T-helper 17 cell (primary cell): ENCODE data around the gene KIF26B. TPM values are rescaled to one million over a fixed set of nuclear protein-coding genes. Genes with fewer than 3 reads are reported as not detected.
"Not testable (repeated sequence)": the region's sequence is repeated elsewhere in the genome, so short reads cannot be mapped to it uniquely, and the experiment has no call there.

Source experiments
- ATAC-seq: fragments of 150-1000 bp; cut with Tn5 transposase; 2 replicates; pipeline ENCODE4 v1.10.0; 2021; ENCODE audit warnings: mild to moderate bottlenecking, moderate library complexity
- DNase-seq, 3 donors: peaks; one replicate each; pipeline versions ENCODE4 v3.0.0 to v3.0.0-alpha.2; 2020 to 2021
- H3K9me3 ChIP-seq: one replicate; pipeline ENCODE4 v1.7.0; 2013; ENCODE audit warnings: low read length, mild to moderate bottlenecking; ENCODE audit not compliant: control insufficient read depth, poor library complexity, severe bottlenecking
- H3K27ac Mint-ChIP-seq: one replicate; pipeline ENCODE4 v1.8.0; 2022; ENCODE audit warnings: mild to moderate bottlenecking, moderate library complexity, mixed read lengths
- H3K27me3 Mint-ChIP-seq: one replicate; pipeline ENCODE4 v1.8.0; 2022; ENCODE audit warnings: mixed read lengths
- H3K36me3 Mint-ChIP-seq: one replicate; pipeline ENCODE4 v1.8.0; 2022; ENCODE audit warnings: low read depth, mixed read lengths
- H3K4me1 Mint-ChIP-seq: one replicate; pipeline ENCODE4 v1.8.0; 2022; ENCODE audit warnings: mild to moderate bottlenecking, mixed read lengths
- H3K4me3 Mint-ChIP-seq: one replicate; pipeline ENCODE4 v1.8.0; 2022; ENCODE audit warnings: mild to moderate bottlenecking, moderate library complexity, mixed read lengths
- total RNA-seq, 4 donors: library from RNA in 2 of 4; stranded (reverse) in 2 of 4; gene quantifications; one replicate each; pipeline ENCODE4 v1.2.3 and lab custom pipeline; 2022 to 2026

The KIF26B gene
- total RNA-seq, 2 donors from 2014 or later, result not detected

DNA sequence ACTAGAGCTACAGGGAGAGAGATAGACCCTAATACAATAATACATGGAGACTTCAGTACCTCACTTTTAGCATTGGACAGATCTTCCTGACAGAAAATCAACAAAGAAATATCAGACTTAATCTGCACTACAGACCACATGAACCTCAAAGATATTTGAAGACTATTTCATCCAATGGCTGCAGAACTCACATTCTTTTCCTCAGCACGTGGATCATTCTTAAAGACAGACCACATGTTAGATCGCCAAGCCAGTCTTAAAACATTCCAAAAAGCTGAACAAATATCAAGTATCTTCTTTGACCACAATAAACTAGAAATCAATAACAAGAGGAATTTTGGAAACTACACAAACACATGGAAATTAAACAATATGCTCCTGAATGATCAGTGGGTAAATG is 576.0 kb downstream of the KIF26B start:
- Mint-ChIP-seq H3K4me1 (no peaks in the 10 kb centered on the region), H3K4me3 (no peak overlapping the region), H3K27ac (no peak overlapping the region), H3K27me3 (no peaks in the 10 kb centered on the region), H3K36me3 (no peaks in the 10 kb centered on the region)
- no peak for DNase-seq
- no peak for ATAC-seq
- peaks cover 3% of the 10 kb centered on the region for H3K9me3 ChIP-seq

DNA sequence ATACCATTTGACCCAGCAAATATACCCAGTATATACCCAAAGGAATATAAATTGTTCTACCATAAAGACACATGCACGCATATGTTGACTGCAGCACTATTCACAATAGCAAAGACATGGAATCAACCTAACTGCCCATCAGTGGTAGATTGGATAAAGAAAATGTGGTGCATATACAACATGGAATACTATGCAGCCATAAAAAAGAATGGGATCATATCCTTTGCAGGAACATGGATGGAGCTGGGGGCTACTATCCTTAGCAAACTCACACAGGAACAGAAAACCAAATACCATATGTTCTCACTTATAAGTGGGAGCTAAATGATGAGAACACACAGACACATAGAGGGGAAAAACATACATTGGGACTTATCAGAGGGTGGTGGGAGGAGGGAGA is 585.6 kb downstream of the KIF26B start:
- not testable (repeated sequence) for H3K4me3 Mint-ChIP-seq, DNase-seq, H3K27ac Mint-ChIP-seq, ATAC-seq, H3K36me3 Mint-ChIP-seq, H3K4me1 Mint-ChIP-seq, H3K27me3 Mint-ChIP-seq, H3K9me3 ChIP-seq

DNA sequence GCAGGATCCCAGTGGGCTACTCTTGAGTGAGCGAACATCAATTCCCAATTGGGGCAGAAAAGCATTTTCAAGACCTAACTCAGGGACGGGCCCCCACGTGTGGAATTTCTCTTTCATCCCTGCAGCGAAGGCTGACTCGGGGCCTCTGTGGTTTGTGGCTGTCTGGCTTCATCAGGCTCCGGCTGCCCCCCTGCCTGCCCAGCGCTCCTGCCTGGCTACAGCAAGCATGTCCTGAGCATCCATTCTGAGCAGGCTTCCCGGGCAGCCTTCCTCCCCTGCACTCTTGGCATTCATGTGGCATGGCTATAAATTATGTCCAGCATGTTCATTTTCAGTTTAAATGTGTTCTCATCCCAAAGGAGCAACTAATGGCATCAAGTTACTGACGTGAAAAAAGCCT is 588.1 kb downstream of the KIF26B start:
- no peaks in the 10 kb centered on the region for H3K9me3 ChIP-seq
- no peak for DNase-seq
- no peak for ATAC-seq
- Mint-ChIP-seq H3K27me3 (no peaks in the 10 kb centered on the region), H3K36me3 (peaks cover 4% of the 10 kb centered on the region), H3K4me3 (no peak overlapping the region), H3K27ac (no peak overlapping the region), H3K4me1 (no peaks in the 10 kb centered on the region)

DNA sequence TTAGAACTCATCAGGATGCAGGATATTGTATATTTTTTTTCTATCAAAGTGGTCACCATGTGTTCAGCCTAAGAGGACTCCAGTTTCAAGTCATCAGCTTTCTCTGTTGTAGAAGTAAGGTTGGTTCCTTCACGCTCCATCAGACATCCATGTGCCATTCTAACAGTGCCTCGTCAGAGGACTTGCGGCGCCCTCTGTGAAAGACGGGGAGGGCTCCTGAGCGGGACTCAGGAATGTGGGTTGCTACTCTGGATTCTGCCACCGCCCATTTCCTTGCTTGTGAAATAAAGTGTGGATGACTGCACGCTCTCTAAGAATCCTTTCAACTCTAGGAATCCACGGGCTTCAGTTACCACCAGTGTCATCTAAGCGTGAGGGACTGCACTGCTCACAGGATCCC is 593.5 kb downstream of the KIF26B start:
- peaks cover 12% of the 10 kb centered on the region for H3K36me3 Mint-ChIP-seq
- H3K9me3 ChIP-seq, result no peaks in the 10 kb centered on the region
- no peaks in the 10 kb centered on the region for H3K27me3 Mint-ChIP-seq
- ATAC-seq, result no peak
- H3K4me1 Mint-ChIP-seq, result no peaks in the 10 kb centered on the region
- H3K4me3 Mint-ChIP-seq, result no peak overlapping the region
- H3K27ac Mint-ChIP-seq, result no peak overlapping the region
- no peak for DNase-seq

DNA sequence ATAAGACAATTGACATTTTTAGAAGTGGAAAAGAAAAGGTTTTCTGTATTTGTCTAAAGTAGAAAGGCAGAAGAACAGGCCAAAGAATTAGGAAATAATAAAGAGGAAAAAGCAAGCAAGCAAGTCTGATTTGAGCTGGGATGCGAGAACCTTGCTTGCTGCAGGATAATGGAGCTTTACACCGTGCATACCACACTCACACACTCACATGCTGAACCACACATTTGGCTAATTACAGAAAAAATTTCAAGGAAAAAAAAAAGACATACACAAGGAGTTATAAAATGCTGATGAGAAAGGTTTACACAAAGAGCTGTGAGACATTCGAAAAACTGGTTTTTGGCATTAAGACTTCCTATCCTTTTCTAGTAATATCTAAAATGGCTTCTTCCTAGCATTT is 593.9 kb downstream of the KIF26B start:
- no peaks in the 10 kb centered on the region for H3K27me3 Mint-ChIP-seq
- no peak overlapping the region for H3K4me3 Mint-ChIP-seq
- ATAC-seq, result no peak
- H3K9me3 ChIP-seq, result no peaks in the 10 kb centered on the region
- no peak overlapping the region for H3K27ac Mint-ChIP-seq
- no peak for DNase-seq
- H3K36me3 Mint-ChIP-seq, result peaks cover 12% of the 10 kb centered on the region
- no peaks in the 10 kb centered on the region for H3K4me1 Mint-ChIP-seq

DNA sequence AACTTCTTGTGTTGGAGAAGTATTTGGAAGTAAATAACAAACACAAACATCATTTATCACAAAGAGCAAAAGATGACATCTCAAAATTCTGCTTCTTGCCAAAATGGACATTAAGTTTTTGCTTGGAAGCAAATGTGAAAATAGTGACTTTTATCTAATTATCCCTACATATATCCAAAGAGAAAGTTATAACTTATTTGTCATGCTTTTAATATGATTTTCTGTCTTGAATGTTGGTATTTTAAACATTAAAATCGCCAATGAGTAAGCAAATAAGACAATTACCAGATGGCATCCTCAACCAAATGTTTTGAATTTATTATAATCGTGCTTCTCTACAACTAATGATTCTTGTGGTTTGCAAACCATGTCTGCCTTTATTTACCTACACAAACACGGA is 594.3 kb downstream of the KIF26B start:
- DNase-seq (no peak), ATAC-seq (no peak)
- H3K9me3 ChIP-seq, result no peaks in the 10 kb centered on the region
- Mint-ChIP-seq H3K27ac (no peak overlapping the region), H3K27me3 (no peaks in the 10 kb centered on the region), H3K36me3 (peaks cover 12% of the 10 kb centered on the region), H3K4me1 (no peaks in the 10 kb centered on the region), H3K4me3 (no peak overlapping the region)

DNA sequence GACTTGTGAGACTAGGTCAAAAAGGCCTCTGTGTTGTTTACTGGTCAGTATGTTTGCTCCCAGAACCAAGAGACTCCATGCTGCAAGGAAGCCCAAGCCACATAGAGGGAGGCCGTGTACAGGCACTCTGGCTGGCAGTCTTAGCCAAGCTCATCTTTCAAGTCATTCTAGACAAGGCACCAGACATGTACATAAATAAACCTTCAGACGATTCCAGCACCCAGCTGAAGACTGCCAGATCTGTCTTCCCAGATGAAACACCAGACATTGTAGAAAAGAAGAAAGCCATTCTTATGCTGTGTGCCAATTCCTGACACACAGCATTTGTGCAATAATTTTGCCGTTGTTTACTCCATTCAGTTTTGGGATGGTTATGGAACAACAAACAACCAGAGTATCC is 595.5 kb downstream of the KIF26B start:
- no peak for ATAC-seq
- no peak for DNase-seq
- Mint-ChIP-seq H3K27me3 (no peaks in the 10 kb centered on the region), H3K4me3 (no peak overlapping the region), H3K27ac (no peak overlapping the region), H3K4me1 (no peaks in the 10 kb centered on the region), H3K36me3 (peaks cover 10% of the 10 kb centered on the region)
- no peaks in the 10 kb centered on the region for H3K9me3 ChIP-seq

DNA sequence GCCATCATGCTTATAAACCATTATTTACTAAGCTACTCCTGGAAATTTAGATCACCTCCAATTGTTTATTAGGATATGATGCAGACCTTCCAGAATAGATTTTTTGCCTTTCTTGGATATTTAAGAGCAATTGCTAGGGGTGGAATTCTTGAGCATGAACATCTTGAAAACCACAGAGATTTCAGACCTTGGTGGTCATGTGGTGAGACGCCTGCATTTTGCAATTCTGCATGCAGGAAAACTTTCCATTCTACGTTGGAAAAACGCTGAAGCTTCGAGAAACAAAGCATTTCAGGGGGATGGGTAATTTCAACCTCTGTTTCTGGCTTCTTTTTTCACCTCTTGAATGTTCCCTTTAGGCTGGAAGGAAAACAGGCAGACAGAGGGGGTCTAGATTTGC is 596.3 kb downstream of the KIF26B start:
- H3K9me3 ChIP-seq, result no peaks in the 10 kb centered on the region
- Mint-ChIP-seq H3K27ac (no peak overlapping the region), H3K27me3 (no peaks in the 10 kb centered on the region), H3K4me3 (no peak overlapping the region), H3K36me3 (peaks cover 10% of the 10 kb centered on the region), H3K4me1 (no peaks in the 10 kb centered on the region)
- DNase-seq, result no peak
- no peak for ATAC-seq

DNA sequence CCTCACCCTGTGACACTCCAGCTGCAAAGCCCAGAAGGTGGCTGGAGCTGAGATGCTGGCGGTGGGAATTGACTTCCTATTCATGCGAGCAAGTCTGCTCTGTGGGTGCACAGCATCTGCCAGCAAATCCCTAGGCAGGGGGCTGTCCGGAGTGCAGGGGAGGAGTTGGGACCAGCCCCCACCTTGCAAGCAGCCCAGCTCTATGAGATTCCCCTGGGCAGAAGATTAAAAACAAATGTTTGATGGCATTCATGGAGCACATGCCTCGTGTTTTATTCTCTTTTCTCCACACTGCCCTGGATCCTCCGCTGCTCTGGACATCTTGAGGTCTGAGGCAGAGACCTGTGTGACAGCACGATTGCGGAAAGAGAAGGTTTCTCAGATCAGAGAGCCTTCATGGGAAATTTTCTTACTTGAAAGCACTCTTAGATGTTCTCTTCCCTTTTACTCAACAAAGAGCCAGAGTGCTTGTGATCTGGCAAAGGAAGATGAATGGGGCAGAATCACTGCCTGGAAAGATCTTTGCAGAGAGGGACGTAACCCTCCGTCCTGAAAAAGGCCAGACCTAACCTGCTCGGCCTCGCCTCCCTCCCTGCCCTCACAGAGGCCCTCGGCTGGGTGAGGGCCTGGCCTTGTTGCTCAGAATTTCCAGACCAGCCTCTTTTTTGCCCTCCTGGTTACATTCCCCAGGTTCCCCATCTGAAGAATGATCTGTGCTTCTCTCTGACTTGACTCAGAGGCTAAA is 597.1 kb downstream of the KIF26B start:
- peaks cover 10% of the 10 kb centered on the region for H3K36me3 Mint-ChIP-seq

DNA sequence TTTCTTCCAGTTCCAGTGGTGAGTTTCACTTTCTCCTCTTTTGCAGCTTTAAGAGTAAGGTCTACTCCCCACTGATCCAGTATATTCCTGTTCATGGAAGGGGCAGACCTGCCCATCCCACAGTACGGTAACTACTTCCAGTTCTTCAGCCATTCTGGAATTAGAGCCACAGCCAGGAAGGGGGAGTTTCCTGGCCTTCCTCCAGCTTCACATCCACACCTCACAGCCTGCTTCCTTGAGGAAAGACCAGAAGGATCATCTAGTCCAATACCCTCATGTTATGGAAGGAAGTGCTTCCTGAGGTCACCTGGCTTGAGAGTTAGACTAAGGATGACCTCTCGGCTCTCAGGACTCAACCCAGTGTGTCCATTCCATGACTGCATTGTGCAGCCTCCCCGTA is 597.8 kb downstream of the KIF26B start:
- no peaks in the 10 kb centered on the region for H3K4me1 Mint-ChIP-seq
- peaks cover 8% of the 10 kb centered on the region for H3K36me3 Mint-ChIP-seq
- H3K27me3 Mint-ChIP-seq, result no peaks in the 10 kb centered on the region
- no peak for DNase-seq
- H3K27ac Mint-ChIP-seq, result no peak overlapping the region
- H3K4me3 Mint-ChIP-seq, result no peak overlapping the region
- ATAC-seq, result no peak
- H3K9me3 ChIP-seq, result peaks cover 3% of the 10 kb centered on the region

More for the DNA sequence above, 597.1 kb downstream of the KIF26B start:
- Mint-ChIP-seq H3K4me3 (no peak overlapping the region), H3K27me3 (no peaks in the 10 kb centered on the region), H3K27ac (no peak overlapping the region), H3K4me1 (no peaks in the 10 kb centered on the region)
- ATAC-seq (no peak), DNase-seq (no peak)
- peaks cover 3% of the 10 kb centered on the region for H3K9me3 ChIP-seq

DNA sequence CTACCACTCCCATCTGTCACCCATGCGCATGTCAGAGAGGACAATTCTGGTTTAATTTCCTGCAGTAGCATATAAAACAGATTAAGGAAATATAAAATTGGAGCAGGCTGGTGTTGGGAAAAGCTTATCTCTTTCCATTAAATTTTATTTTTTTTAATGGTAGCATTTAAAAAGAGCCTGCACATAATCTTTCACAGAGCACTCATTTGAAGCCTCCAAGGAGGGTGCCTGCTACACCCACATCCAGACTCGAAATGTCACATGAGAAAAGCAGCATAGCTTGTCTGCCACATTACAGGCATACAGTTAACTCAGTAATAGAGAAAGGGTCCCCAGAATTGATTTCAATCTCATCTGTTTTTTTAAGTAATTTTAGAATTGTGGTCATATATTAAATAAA is 599.0 kb downstream of the KIF26B start:
- Mint-ChIP-seq H3K27me3 (no peaks in the 10 kb centered on the region), H3K36me3 (peaks cover 5% of the 10 kb centered on the region), H3K4me1 (no peaks in the 10 kb centered on the region), H3K4me3 (no peak overlapping the region), H3K27ac (no peak overlapping the region)
- ATAC-seq (no peak), DNase-seq (no peak)
- H3K9me3 ChIP-seq, result peaks cover 3% of the 10 kb centered on the region

DNA sequence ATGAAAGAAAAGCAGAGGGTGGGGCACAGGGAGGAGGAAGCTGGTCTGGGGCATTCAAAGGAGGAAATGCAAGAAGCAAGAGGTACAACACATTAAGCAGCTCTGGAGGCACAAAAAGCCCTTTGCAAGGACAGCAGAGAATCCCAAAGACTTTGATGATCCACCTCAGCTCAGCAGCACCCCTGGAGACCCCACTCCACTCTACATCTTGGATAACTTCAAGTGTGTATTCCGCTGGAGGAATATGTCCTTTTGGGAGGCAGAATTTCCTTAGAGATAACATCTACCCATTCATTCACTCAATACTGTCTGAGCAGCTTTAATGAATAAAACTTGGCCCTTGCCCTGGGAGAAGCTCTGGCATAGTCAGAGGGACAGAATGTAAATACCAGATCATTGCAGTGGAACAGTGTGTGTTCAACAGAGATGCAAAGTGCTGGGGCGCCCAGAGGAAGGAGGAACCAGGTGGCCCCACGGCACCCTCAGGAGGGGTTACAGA is 599.7 kb downstream of the KIF26B start:
- DNase-seq (no peak), ATAC-seq (no peak)
- H3K4me1 Mint-ChIP-seq, result no peaks in the 10 kb centered on the region
- peaks cover 3% of the 10 kb centered on the region for H3K36me3 Mint-ChIP-seq
- no peak overlapping the region for H3K4me3 Mint-ChIP-seq
- H3K27me3 Mint-ChIP-seq, result no peaks in the 10 kb centered on the region
- peaks cover 3% of the 10 kb centered on the region for H3K9me3 ChIP-seq
- H3K27ac Mint-ChIP-seq, result no peak overlapping the region
